GM18517 (cell line): ENCODE measurements around the gene RLF.

ENCODE experiments used
- ATAC-seq: cut with Tn5 transposase; IDR thresholded peaks from one replicate; pipeline ENCODE4 v1.9.1; 2021; ENCODE audit warnings: mild to moderate bottlenecking, moderate library complexity; ENCODE audit not compliant: unreplicated experiment

The RLF gene

DNA sequence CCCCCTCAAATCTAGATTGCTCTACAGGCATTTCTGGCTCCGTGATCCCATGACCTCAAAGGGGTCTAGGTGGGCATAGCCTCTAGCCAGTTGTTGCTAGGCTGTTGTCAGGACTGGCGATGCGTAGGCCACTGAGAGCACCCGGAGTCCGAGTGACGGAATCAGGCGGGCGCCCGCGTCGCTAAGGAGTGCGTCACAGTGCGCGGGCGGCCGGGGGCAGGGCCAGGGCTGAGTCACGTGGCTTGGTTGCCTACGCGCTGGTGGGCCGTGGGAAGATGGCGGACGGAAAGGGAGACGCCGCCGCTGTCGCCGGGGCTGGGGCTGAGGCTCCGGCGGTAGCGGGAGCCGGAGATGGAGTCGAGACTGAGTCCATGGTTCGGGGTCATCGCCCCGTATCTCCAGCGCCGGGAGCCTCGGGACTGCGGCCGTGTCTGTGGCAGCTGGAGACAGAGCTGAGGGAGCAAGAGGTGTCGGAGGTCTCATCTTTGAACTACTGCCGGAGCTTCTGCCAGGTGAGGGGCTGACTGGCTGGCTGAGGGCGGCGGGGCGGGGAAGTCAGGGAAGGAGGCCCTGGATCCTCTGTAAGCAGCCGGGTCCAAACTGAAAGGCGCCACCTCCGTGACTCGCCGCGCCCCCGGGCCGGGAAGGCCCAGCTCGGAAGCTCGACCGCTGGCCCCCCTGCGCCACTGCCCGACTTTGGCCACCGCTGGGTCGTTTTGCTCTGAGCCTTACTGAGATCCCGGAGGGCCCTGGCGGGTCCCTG is at the start of gene RLF:
RLF (plus strand) TSS at position 263 of the 763 bp plus-strand sequence; CDS start at position 276, 13 bp downstream.
- peak; percentile 58 for ATAC-seq

- no peak for ATAC-seq
These were observed 46.8 kb upstream of the RLF start for GRCh38 chr1:40114400-40114799.

DNA sequence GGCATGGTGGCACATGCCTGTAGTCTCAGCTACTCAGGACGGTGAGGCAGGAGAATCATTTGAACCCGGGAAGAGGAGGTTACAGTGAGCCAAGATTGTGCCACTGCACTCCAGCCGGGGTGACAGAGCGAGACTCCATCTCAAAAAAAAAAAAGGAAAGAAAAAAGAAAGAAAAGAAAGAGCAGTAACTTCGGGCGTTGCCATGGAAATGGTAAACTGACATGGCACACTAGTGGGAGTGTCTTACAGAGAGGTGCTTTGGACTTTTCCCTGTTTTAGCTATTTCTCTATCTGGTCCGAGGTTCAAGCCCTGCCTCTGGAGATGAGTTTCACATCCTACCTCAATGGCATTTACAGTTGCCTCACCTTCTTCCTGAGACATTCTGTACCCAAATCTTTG is 41.1 kb upstream of the RLF start:
- no peak for ATAC-seq

DNA sequence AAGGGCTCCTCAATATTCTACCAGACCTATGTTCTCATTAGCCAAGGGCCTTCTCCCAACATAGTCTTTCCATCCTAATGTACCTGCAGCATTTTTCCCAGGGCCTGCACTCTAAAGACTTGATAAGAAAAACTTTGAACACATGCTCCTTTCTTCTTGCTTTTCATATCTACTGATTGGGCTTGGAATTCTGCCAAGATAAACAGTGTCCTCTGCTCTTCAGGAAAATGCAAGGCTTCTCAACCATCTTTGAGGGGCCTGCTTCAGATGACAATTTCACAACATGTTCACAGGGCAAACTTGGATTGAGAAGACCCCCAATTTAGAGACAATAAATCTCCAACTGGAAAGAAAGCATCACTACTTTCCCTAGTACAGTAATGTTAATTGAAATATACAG is 38.3 kb upstream of the RLF start:
- no peak for ATAC-seq

GRCh38 chr1:40130892-40131291 is 30.3 kb upstream of the RLF start:
- ATAC-seq, result no peak

DNA sequence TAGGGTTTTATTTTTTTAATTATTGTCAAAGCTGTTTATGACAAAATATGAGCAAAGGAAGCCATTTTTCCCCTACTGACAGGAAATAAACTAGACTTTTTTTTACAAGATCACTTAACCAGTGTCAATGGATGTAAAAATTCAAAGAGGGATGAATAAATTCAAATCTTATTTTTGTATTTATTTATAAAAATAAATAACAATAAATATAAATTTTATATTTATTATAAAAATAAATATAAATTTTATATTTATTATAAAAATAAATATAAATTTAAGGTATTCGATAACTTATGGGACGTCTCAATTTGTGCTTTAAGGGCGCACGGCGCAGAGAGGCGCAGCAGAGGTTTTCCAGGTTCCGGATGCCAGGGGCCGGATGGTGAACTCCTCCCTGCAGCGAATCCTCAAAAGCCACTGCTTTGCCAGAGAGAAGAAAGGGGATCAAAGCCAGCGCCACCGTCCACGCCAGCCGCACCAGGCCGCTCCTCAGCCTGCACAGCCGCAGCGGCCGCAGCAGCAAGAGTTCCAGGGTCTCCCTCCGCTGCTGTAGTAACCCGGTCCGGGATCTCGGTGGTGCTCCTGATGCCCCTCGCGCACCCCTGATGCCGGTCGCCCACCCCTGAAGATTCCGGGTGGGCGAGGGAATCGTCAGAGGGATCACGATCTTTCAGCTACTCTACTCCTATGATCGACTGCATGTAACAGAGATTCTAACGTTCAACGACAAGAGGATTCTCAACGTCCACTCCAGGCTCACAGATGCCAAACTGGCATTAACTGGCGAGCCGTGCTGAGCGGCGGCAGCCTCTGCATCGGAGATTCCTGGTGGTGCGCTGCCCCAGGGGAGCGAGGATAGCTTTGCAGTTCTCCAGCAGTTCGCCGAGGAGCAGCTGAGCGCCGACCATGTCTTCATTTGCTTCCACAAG is 28.5 kb upstream of the RLF start:
- ATAC-seq, result no peak

GRCh38 chr1:40133312-40133665 is 27.9 kb upstream of the RLF start:
- no peak for ATAC-seq

DNA sequence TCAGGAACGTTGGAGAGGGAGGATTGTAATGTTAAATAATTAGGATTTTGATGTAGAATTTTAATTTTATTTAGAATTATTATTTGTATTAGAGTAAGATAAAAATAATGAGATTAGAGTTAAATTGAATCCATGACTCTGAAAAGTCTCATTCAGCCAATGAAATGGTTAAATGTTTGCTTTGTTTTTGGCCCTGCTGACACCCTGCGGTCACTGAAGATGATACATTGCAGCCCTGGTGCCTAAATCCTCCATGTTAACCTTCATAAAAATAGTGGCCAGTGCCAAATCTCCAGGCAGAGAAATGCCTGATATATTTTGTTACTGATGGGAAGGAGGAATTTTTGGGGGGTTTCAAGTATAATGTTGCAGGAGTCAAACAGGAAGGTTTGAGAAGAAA is 27.3 kb upstream of the RLF start:
- ATAC-seq, result no peak

DNA sequence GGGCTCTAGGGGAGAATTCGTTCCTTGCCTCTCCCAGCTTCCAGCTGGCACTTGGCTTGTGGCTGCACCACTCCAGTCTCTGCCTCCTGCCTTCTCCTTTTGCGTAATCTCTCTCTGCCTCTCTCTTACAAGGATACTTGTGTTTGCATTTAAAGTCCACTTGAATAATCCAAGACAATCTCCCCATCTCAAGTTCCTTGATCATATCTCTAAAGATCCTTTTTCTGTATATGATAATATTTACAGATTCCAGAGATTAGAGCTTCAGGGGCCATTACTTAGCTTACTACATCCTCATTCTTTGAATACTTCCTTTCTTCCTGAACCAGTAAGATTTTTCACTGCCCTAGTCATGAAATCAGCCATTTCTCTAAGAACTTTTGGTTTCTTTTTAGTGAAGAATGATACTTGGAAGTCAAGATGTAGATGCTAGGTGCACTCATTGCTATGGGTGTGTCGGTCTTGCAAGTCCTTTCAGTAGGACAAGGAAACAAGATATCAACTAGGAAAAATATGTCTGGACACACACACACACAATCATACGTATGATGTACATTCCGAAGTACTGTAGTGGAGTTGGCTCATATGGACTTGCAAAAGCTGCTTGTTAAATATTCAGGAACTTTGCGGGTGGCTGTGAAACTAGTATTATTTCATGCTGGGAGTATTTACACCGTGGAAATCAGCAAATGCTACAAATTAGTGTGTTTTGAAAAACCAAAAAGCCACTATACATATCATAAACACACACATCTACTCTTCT is 20.8 kb upstream of the RLF start:
- no peak for ATAC-seq

GRCh38 chr1:40141878-40142535 is 19.2 kb upstream of the RLF start:
- ATAC-seq, result no peak

DNA sequence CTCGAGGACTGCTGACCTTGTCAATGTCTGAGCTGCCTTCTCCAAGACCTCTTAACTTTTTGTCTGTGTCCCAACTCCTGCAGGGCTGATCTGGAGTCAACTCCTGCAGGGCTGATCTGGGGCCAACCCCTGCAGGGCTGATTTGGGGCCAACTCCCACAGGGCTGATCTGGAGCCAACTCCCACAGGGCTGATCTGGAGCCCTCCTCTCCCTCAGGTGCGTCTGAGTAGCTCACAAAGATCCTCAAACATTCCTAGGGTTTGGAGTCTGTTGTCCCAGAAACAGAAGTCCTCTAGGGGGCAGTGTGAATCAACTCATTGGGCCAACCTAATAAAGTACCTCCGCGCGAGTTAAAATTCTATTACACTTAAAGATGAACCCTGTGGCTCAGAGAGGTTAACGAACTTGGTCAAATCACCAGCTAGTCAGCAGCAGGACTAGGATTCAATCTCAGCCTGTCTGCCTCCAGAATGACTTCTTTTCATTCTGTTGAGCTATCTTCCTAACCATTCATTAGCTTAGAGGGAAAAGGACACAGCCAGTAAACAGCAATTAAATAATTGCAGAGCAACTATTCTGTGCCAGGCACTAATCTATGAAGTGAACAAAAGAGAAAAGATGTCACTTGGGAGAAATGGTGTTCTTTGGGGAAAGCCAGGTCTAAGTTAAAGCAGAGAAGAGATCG is 17.2 kb upstream of the RLF start:
- no peak for ATAC-seq

DNA sequence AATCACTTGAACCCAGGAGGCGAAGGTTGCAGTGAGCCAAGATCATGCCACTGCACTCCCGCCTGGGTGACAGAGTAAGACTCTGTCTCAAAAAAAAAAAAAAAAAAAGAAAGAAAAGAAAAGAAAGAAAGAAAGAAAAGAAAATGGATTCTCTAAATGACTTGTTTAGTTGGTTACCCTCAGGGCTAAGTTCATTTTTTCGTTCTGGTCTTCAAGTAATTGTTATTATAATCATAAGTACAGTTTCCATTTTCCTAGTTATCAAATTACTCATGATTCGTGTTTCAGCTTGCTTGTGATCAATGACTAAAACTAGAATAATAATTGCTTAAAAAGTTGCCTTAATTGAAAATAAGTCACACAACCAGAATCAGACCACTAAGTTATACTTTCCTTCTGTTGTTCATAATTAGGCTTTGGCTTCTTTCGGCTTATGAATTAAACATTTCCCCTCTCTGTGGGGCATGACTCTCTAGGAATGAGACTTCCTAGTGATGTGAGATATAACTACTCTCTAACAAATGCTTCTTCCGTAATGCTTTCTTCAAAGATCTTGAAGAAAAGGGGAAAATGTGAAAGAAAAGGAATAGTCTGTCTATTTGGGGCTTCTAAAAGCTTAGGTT is 9.6 kb upstream of the RLF start:
- ATAC-seq, result no peak

DNA sequence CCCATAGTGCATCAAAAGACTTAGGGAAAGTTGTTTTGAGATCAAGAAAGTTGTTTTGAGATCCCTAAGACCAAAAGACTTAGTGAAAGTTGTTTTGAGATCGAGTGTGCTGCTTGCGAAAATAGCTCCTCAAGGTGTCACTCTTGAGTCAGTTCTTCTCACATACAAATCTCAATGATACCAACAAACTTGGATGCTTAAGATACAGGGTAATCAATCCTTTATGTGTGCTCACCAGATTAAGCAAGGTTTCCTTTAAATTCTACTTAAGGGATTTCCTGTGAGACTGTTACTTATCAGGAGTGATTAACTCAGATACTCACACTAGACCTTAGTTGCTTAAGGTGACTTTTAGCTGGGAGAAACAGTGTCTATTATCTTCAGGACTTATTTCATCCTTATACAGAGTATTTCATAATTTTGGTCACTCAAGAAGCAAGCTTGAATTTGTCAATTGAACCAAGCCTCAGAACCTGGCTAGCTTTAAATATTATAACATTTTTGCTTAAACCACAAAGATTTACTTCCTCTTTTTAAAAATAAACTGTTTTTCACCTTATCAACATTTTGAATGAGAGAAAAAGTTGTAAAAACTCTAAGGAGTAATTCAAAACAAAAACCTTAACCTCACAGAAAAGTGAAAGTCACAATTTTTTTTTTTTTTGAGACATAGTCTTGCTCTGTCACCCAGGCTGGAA is 8.0 kb upstream of the RLF start:
- peak; percentile 70 for ATAC-seq

DNA sequence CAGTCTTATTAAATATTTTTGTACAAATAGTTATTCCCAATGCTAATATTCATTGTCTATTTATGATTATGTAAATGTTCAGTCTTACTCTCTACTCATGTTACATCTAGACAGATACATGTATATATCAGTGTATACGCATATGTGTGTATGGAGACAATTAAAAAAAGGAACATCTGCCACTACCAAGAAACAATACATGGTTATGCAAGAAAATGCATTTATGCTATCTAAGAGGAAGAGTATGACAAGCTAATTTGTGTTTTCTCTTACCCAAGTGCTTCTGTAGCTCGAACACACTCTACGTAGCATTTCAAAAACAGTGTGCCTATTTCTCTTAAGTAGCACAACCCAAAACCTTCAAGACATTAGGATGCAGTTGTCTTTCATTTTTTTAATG is 6.1 kb upstream of the RLF start:
- no peak for ATAC-seq

- ATAC-seq, result no peak
These were observed 5.3 kb upstream of the RLF start for GRCh38 chr1:40155910-40156309.

DNA sequence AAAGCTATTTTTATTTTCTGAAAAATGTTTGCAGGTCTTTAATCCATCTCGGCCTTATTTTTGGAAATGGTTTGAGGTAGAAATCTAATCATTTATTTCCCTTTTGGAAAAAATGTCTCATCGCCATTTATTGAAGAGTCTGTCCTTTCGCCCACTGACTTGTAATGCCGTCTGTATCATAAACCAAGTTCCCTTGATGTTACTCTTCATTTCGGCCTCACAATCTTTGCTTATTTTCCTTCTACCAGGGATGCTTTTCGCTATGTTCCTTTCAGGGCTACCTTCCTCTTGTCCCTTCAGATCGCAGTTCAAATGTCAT is 422 bp upstream of the RLF start:
- ATAC-seq, result no peak

DNA sequence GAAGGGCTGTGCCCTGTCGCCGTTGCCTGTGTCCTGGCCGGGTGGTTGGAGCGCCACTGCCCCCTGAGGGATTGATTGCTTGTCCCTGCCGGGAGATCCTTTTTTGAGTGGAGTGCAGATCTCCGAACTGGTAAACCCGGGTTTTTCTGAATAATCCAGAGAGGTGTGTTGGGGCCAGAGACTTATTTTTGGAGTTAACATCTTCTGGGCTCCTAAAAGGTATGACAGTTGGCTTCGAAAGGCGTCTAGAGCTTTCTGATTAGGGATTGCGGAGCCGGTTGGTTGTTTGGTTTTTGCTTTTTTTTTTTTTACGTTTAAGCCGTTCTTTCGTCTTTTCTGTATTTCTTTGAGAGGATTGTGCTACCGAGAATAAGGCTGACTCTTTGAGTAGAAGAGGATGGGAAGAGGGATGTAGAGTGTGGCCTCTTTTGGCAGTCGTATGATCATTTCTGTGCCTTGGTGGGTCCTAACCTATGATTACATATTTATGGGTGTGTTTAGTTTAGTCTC is 756 bp downstream of the RLF start:
- no peak for ATAC-seq

GRCh38 chr1:40162753-40163441 is 1.7 kb downstream of the RLF start:
- ATAC-seq, result no peak

GRCh38 chr1:40167317-40167716 is 6.1 kb downstream of the RLF start:
- no peak for ATAC-seq
